Anterior cingulate cortex (tissue), 58 donors: ENCODE data around the gene WNT9A.
A peak's percentile ranks its signal among the peaks of the same experiment; 100 is the strongest.

Experiments
- DNase-seq, 58 donors: peaks; one replicate each; lab custom pipeline; 2025; lab: John Stamatoyannopoulos, UW

WNT9A gene

GRCh38 chr1:227900571-227901051, 47.1 kb downstream of the WNT9A start:
- DNase-seq = no peak

GRCh38 chr1:227899820-227900449, 47.8 kb downstream of the WNT9A start:
- no peak for DNase-seq

DNA sequence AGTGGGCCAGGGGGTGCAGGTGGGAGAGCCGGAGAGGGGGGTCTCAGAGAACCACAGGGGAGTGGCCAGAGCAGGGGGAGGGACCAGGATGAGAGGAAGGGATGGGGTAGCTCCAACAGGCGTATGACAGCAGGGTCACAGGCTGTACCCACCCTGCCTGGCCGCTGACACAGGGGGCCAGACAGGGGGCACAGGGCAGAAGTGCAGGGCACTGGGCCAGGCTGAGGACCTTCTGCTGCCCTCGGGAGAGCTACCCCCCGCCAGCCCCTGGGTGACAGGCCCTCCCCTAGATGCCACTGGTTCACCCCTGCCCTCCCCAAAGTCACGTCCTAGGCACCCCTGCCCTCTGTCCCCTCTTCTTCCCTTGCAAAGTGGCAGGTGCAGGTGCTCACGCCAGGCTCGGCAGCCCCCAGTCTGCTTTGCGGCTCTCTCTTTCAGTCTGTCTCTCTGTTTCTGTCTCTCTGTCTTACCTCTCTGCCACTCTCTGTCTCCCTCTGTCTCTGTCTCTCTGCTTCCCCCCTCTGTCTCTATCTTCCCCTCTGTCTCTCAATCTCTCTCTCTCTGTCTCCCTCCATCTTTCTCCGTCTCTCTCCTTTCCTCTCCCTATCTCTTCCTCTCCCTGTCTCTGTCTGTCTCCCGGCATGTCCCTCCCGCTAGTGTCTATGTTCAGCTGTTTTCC, 48.5 kb downstream of the WNT9A start:
- DNase-seq = no peak

GRCh38 chr1:227898502-227899140, 49.1 kb downstream of the WNT9A start:
- no peak for DNase-seq

DNA sequence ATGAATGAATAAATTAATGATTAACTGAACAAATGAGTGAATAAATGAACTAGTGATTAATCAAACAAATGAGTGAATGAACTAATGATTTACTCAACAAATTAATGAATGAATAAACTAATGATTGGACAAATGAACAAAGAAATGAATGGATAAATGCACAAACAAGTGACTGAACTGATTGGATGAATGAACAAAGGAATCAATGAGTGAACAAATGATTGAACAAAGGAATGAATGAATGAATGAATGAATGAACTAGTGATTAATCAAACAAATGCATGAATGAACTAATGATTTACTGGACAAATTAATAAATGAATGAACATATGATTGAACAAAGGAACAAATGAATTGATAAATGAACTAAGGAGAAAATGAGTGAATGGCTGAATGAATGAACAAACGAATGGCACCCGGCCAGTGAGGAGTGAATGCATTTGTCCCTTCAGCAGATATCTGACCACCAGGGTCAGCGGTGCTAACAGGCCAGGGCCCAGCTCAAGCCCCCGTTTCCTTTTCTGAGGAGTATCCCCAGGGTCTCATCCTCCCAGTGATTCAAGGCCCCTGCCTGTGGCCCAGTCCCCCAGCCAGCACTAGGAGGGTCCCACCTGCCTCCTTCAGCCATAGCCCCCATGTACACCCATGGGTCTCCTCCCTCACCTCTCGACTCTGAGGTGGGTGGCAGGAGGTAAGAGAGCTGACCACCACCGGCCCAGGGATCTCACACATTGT, 49.9 kb downstream of the WNT9A start:
- no peak for DNase-seq

GRCh38 chr1:227896710-227897655, 50.7 kb downstream of the WNT9A start:
- no peak for DNase-seq

DNA sequence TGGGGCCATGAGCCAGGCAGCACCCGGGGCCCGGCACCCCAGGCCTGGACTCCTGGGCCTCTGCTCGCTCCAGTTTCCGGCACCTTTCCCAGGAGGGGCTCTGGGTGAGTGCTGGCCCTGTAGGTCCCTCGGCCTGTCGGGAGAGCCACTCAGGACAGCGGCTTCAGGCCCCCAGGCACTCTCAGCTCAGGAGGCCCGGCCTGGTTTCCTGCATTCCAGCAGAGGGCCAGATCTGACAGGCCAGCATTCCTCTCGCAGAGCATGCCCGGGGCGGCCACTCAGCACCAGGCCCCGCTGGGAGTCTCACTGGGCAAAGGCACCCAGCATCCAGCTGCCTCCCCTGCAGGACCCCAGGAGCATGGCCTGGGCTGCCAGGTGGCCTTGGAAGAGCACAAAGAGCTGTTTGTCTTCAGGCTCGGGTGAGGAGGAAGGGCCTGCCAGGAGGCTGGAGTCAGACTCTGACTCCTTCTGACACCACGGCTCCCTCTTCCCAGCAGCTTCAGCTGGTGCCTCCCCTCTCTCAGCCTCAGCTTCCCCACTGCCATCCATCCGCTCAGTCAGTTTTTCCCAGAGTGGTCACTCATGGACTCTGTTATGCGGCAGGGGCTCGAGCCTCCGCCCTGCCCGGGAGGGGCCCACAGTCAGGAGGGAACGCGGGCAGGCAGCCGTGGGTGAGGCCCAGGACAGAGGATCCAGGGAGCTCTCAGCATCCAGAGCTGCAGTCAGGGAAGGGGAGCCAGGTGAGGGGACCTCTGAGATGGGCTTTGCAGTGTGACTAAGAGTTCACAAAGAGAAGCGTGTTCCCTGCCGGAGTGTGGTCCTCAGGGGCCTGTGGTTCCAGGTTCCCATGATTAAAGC, 51.7 kb downstream of the WNT9A start:
- DNase-seq = peak in 35 of 58 donors; percentile 10 to 77 (median 48)

- DNase-seq = no peak
These were observed 52.8 kb downstream of the WNT9A start for GRCh38 chr1:227894831-227895451.

GRCh38 chr1:227893949-227894721, 53.6 kb downstream of the WNT9A start:
- no peak for DNase-seq

DNA sequence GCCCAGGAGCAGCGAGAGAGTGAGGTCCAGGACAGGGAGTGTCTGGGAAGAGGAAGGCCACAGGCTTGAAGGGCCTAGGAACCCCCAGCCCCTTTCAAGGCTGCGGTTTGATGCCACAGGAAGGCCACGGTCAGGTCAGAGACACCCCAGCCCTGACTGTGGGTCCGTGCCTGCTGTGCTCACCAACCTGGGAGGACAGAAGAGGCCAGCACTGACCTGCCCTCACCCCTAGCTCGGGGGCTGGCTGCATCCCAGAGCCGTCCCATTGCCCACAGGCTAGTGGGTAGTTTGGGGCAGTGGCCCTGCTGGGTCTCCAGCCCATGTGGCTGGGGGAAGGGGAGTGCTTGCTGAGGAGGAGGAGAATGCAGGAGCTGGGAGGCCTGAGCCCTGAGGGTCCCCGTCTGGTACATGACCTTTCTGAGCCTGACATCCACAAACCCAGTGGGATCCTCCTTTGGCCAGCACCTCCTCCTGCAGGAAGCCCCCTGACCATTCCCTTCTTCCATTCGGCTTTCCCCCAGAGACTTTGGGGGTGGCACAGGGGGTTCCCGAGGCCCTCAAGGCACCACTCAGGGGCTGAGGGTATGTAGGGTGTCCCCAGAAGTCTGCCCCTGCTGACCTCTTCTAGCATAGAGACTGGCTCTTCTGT, 54.3 kb downstream of the WNT9A start:
- no peak for DNase-seq

GRCh38 chr1:227892489-227893299, 55.0 kb downstream of the WNT9A start:
- DNase-seq = no peak

DNA sequence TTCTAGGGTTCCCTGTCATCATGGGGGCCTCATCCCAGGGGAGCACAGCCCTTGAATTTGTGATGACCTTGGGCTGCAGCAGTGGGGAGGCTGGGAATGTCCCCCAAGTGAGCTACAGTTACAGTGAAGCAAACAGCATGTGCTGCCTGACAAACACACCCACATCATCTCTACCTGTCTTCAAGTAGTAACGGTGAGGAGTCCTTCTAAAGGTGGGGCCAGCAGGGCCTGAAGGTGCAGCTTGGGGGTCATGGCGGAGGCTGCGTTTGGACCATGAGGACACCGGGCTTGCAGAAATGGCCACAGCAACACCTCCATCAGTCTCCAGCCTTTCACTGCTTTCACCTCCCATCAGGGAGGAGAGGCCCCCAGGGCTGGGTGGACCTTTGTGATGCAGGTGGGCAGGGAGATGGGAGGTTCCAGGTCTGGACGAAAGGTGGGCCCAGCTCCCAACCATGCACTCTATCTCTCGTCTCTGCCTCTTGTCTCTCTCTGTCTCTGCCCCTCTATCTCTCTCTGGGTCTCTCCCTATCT, 55.7 kb downstream of the WNT9A start:
- DNase-seq = no peak

DNA sequence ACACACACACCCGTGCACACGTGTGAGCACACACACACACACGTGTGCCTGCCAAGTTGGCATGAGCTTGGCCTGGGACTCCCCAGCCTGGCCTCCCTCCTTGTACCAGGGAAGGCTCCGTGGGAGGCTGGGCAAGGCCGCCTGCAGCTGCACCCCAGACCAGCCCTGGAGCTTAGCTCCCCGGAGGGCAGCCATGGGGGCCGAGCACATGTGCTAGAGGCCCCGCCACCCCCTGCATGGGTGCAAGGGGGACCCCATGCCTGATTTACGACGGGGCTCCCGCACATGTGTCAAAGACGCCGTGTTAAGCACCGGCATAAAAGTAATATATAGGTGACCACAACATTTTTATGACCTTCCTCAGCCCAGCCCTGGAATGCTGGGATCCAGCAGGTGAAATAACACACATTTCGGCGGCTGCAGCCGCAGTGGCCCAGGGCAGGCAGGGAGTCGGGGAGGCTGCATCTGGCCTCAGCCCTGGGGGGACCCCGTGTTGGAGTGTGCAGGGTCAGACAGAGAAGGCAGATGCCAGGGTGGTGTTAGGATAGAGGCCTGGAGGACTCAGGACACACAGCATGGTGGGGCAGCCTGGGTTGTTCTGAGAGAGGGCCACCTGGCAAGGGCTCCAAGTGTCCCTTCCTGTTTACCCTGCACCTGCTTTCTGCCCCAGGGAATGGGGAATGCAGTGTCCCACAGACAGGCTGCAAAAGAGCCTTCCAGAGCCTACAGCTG, 56.3 kb downstream of the WNT9A start:
- DNase-seq = no peak

GRCh38 chr1:227890451-227891222, 57.1 kb downstream of the WNT9A start:
- no peak for DNase-seq
